K562 (cell line): ENCODE data around the gene DNAJC12. TPM values are rescaled to one million over a fixed set of nuclear protein-coding genes. Genes with fewer than 3 reads are reported as not detected.

Experiments
- ATAC-seq: fragments of 200-7000 bp; cut with Tn5 transposase; 3 replicates; pipeline ENCODE4 v1.9.1; 2020; ENCODE audit warnings: moderate library complexity
- BruUV-seq: library from RNA; stranded (reverse); fragments of 400-500 nt; replicated peaks from 2 replicates; lab custom pipeline; 2021; lab: Mats Ljungman, UMichigan
- CTCF ChIA-PET: fragments of 300-600 bp; formaldehyde crosslinking; extraction: SDS; loops from one replicate; lab custom pipeline; 2021; ENCODE audit warnings: low intra/inter-chr PET ratio; lab: Yijun Ruan, JAX
- POLR2A ChIA-PET: fragments of 300-600, 350-650 bp; sonication (Branson Sonifier 250); formaldehyde crosslinking; extraction: SDS; loops from one replicate; lab custom pipeline; 2021; ENCODE audit warnings: antibody characterized with exemption, inconsistent platforms; lab: Yijun Ruan, JAX
- DNase-seq, 4 experiments: peaks; one replicate each; pipeline versions ENCODE4 v3.0.0 to v3.0.0-alpha.2; 2011 to 2018; ENCODE audit warnings: low spot score in 3 of 4, mixed read lengths in 3 of 4; ENCODE audit errors: extremely low read depth in 1 of 4
- FAIRE-seq: peaks from 2 replicates; lab custom pipeline; 2011; peaks lifted over from hg19 to GRCh38; lab: Jason Lieb, UNC
- H2AFZ ChIP-seq: 2 replicates; pipeline ENCODE4 v1.6.0; 2011; ENCODE audit warnings: low read depth, low read length, control low read depth, inconsistent platforms
- H3K27ac ChIP-seq: fragments of 200-600 bp; 3 replicates; pipeline ENCODE4 v1.8.0; 2011; ENCODE audit warnings: low read depth, mild to moderate bottlenecking, control low read depth, inconsistent platforms, low read length, moderate library complexity, mixed read lengths; ENCODE audit errors: extremely low read depth
- H3K27me3 ChIP-seq, 2 experiments: fragments of 300-600 bp in 1 of 2; 2 replicates in 1 of 2; 3 replicates in 1 of 2; pipeline versions ENCODE4 v1.6.0 to v1.8.0; 2011; ENCODE audit warnings: inconsistent platforms in 2 of 2, low read length in 2 of 2, mild to moderate bottlenecking in 1 of 2, mixed read lengths in 1 of 2, moderate library complexity in 1 of 2; ENCODE audit not compliant: control insufficient read depth in 2 of 2, insufficient read depth in 2 of 2
- H3K36me3 ChIP-seq: fragments of 300-600 bp; 3 replicates; pipeline ENCODE4 v1.8.0; 2011; ENCODE audit warnings: mild to moderate bottlenecking, low read length, inconsistent platforms; ENCODE audit not compliant: control insufficient read depth, insufficient read depth
- H3K4me1 ChIP-seq, 2 experiments: fragments of 200-600 bp in 1 of 2; replicated peaks in 1 of 2; 2 replicates in 1 of 2; 3 replicates in 1 of 2; pipeline versions ENCODE4 v1.5.1 to v1.8.0; 2011; ENCODE audit warnings: inconsistent platforms in 2 of 2, low read length in 2 of 2, mild to moderate bottlenecking in 1 of 2, mixed read lengths in 1 of 2, moderate library complexity in 1 of 2; ENCODE audit not compliant: control insufficient read depth in 2 of 2, insufficient read depth in 2 of 2
- H3K4me2 ChIP-seq: 2 replicates; pipeline ENCODE4 v1.6.1; 2011; ENCODE audit warnings: low read length, control low read depth, inconsistent platforms, mixed read lengths; ENCODE audit not compliant: insufficient read depth
- H3K4me3 ChIP-seq: fragments of 200-600 bp; sonication (generic), shearing (Covaris generic); 2 replicates; pipeline ENCODE4 v1.5.1; 2016; ENCODE audit warnings: control low read depth, inconsistent platforms
- H3K79me2 ChIP-seq: fragments of 200-600 bp; 3 replicates; pipeline ENCODE4 v1.8.0; 2011; ENCODE audit warnings: low read length, inconsistent platforms; ENCODE audit not compliant: control insufficient read depth, insufficient read depth
- H3K9ac ChIP-seq, 2 experiments: 2 replicates each; pipeline versions ENCODE4 v1.6.0 to v1.6.1; 2011; ENCODE audit warnings: low read depth in 2 of 2, low read length in 2 of 2, control low read depth in 1 of 2, inconsistent platforms in 1 of 2, mild to moderate bottlenecking in 1 of 2, mixed read lengths in 1 of 2; ENCODE audit not compliant: insufficient read depth in 1 of 2
- H3K9me1 ChIP-seq: one replicate; pipeline ENCODE4 v1.6.0; 2011; ENCODE audit warnings: inconsistent platforms, mild to moderate bottlenecking, low read length, moderate library complexity; ENCODE audit not compliant: control insufficient read depth, insufficient read depth
- H3K9me3 ChIP-seq: replicated peaks from 2 replicates; pipeline ENCODE4 v1.5.1; 2011; ENCODE audit warnings: low read depth, low read length, inconsistent platforms; ENCODE audit not compliant: control insufficient read depth, insufficient read depth
- H4K20me1 ChIP-seq: replicated peaks from 2 replicates; pipeline ENCODE4 v1.6.1; 2011; ENCODE audit warnings: low read length, inconsistent platforms, mixed read lengths; ENCODE audit not compliant: control insufficient read depth, insufficient read depth
- ARHGAP35 ChIP-seq: fragments of 450-650 bp; IDR thresholded peaks from 2 replicates; pipeline ENCODE4 v1.6.1; 2018; ENCODE audit not compliant: partially characterized antibody
- CEBPB ChIP-seq: fragments of 450-650 bp; IDR thresholded peaks from 2 replicates; pipeline ENCODE4 v1.6.1; 2016; ENCODE audit warnings: missing genetic modification characterization, missing compliant biosample characterization
- CEBPG ChIP-seq, 3 experiments: fragments of 200-800 bp in 1 of 3; sonication (Bioruptor generic) in 1 of 3; sonication (generic) in 1 of 3; formaldehyde crosslinking in 1 of 3; IDR thresholded peaks in 2 of 3; conservative IDR thresholded peaks in 1 of 3; 2 replicates each; pipeline versions ENCODE4 v1.6.1 to v1.8.0; 2016 to 2022; ENCODE audit warnings: missing compliant biosample characterization in 2 of 3, missing genetic modification characterization in 2 of 3, mild to moderate bottlenecking in 1 of 3, missing genetic modification reagents in 1 of 3
- CREB3 ChIP-seq: fragments of 450-650 bp; conservative IDR thresholded peaks from 2 replicates; pipeline ENCODE4 v1.6.1; 2016; ENCODE audit warnings: missing genetic modification characterization, low read depth, mild to moderate bottlenecking, missing compliant biosample characterization, moderate library complexity
- CREBBP ChIP-seq: IDR thresholded peaks from one replicate; pipeline ENCODE4 v1.6.1; 2012; ENCODE audit warnings: low read depth, mild to moderate bottlenecking, control low read depth, inconsistent platforms, low read length
- DNMT1 ChIP-seq: fragments of 450-650 bp; IDR thresholded peaks from 2 replicates; pipeline ENCODE4 v1.6.1; 2016; ENCODE audit warnings: antibody characterized with exemption, mild to moderate bottlenecking
- FOXK1 ChIP-seq: sonication (generic); formaldehyde crosslinking; IDR thresholded peaks from 2 replicates; pipeline ENCODE4 v1.8.0; 2022; ENCODE audit warnings: missing genetic modification reagents, mild to moderate bottlenecking, borderline replicate concordance
- SAFB ChIP-seq: fragments of 200-400 bp; formaldehyde crosslinking; IDR thresholded peaks from 2 replicates; pipeline ENCODE4 v1.6.1; 2017; ENCODE audit warnings: low read depth, low read length, borderline replicate concordance
- STAT5A ChIP-seq: IDR thresholded peaks from 2 replicates; pipeline ENCODE4 v1.6.1; 2012; ENCODE audit warnings: low read length, inconsistent platforms, borderline replicate concordance
- WGBS: fragments of 100-300 bp; shearing (Covaris generic); methylation state at CpG from one replicate; pipeline ENCODE4 v1.1.6; 2016; ENCODE audit warnings: low coverage, mixed read lengths; ENCODE audit not compliant: insufficient coverage; ENCODE audit errors: missing lambda C conversion rate; 5-methylcytosine and 5-hydroxymethylcytosine counted together
- in situ Hi-C: fragments of 300-500 bp; cut with MboI; formaldehyde crosslinking; loops from 4 replicates; pipeline ENCODE4 v1.15.0; 2018; ENCODE audit warnings: inconsistent platforms, mixed read lengths
- intact Hi-C: fragments of 100-400 bp; cut with micrococcal nuclease; formaldehyde crosslinking; loops from 2 replicates; pipeline ENCODE4 v1.14.2; 2022
- polyA plus RNA-seq, 8 experiments: library from polyadenylated mRNA; depleted of rRNA in 4 of 8; stranded (reverse) in 5 of 8; unstranded in 3 of 8; fragments of >200 nt; fragmentation: Nextera tagmentation in 2 of 8; fragmentation: Illumina TruSeq in 1 of 8; extraction: Ambion mirVana in 2 of 8; extraction: Trizol in 1 of 8; gene quantifications; 2 replicates each; pipeline versions ENCODE4 v1.2.1 to v1.2.3, GENCODE V29; 2011 to 2014; ENCODE audit warnings: inconsistent platforms in 1 of 8, missing spikeins in 1 of 8
- total RNA-seq, 7 experiments: library from RNA; depleted of rRNA in 6 of 7; stranded (reverse); fragments of >200 nt in 6 of 7; fragmentation: Illumina TruSeq in 2 of 7; extraction: Trizol in 2 of 7; gene quantifications; 2 replicates each; pipeline versions ENCODE4 v1.2.1 to v1.2.3, GENCODE V29; 2011 to 2021; ENCODE audit warnings: low replicate concordance in 1 of 7

DNAJC12 gene
- total and polyA plus RNA-seq, 9 of the 15 experiments (the other 6 are each of a cell fraction or from before 2014, with no cell fraction given), result 7.4 to 95.9 (median 68.5) TPM

GRCh38 chr10:67794909-67795460, 43.0 kb downstream of the DNAJC12 start (continued):
- TF ChIP-seq CREB3 (tag) (no peak), STAT5A (no peak), SAFB (no peak), FOXK1 (CRISPR knock-in tag) (no peak), CREBBP (no peak), ARHGAP35 (no peak)

- H3K4me3 ChIP-seq, result no peak overlapping the region
- no peak overlapping the region for H3K4me2 ChIP-seq
- DNase-seq, result no peak
- WGBS, result 66% methylated on average over 4 of the region's 4 CpGs
- no peak overlapping the region for H3K9ac ChIP-seq
- in situ Hi-C loops, result no loop called here
- TF ChIP-seq CEBPG (CRISPR knock-in tag; IDR thresholded peaks at IDR 0.05), result no peak
- peak; percentile 28 to 77; a peak in 2 of 4 replicates for TF ChIP-seq CEBPG (tag; conservative IDR thresholded peaks at IDR 0.05 in 1 of 2, IDR thresholded peaks at IDR 0.05 in 1 of 2)
- TF ChIP-seq DNMT1, result no peak
- peak; percentile 73 for TF ChIP-seq CEBPB
- H3K27ac ChIP-seq, result no peak overlapping the region
- POLR2A ChIA-PET, result no interaction called here
- H3K27me3 ChIP-seq, result no peaks in the 10 kb centered on the region
- no peaks in the 10 kb centered on the region for H3K9me3 ChIP-seq
- H3K9me1 ChIP-seq, result no peaks in the 10 kb centered on the region
- no peak for ATAC-seq
- no TSS peak for BruUV-seq
- H3K36me3 ChIP-seq, result no peaks in the 10 kb centered on the region
- no peak overlapping the region for H2AFZ ChIP-seq
- intact Hi-C loops, result loop anchor here (10.0 kb wide), 1 partner anchor 541 kb away; the partner anchor contains the start of genes HNRNPH3 and PBLD
- no peak for FAIRE-seq
- H4K20me1 ChIP-seq, result no peaks in the 10 kb centered on the region
- CTCF ChIA-PET, result no interaction called here
- H3K79me2 ChIP-seq, result no peaks in the 10 kb centered on the region
- H3K4me1 ChIP-seq, result peaks cover 0 to 16% of the 10 kb centered on the region in 2 experiments; a peak in 3 of 5 replicates
These were observed 43.7 kb downstream of the DNAJC12 start for GRCh38 chr10:67794256-67794655.
